HepG2 (cell line): Measurements from ENCODE around the gene SNUPN. TPM values are rescaled to one million over a fixed set of nuclear protein-coding genes. Genes with fewer than 3 reads are reported as not detected.

Source experiments
- AGO2 ChIP-seq: fragments of 200-400 bp; formaldehyde crosslinking; optimal IDR thresholded peaks from 2 replicates; pipeline ENCODE3; 2017; ENCODE audit warnings: mild to moderate bottlenecking, low read depth, low read length, moderate library complexity
- ESRRA ChIP-seq: sonication (generic); formaldehyde crosslinking; IDR thresholded peaks from 2 replicates; pipeline ENCODE4 v1.5.1; 2020; ENCODE audit warnings: mild to moderate bottlenecking, low read depth, missing genetic modification reagents
- KDM5A ChIP-seq: fragments of 200-600 bp; sonication (generic); IDR thresholded peaks from 2 replicates; pipeline ENCODE4 v1.7.0; 2018; ENCODE audit warnings: antibody characterized with exemption, mild to moderate bottlenecking, low read length, borderline replicate concordance
- MIER3 ChIP-seq: IDR thresholded peaks from 2 replicates; pipeline ENCODE4 v1.6.1; 2016; ENCODE audit warnings: missing compliant biosample characterization, borderline replicate concordance
- REXO4 ChIP-seq: sonication (generic); formaldehyde crosslinking; IDR thresholded peaks from 2 replicates; pipeline ENCODE4 v1.8.0; 2022; ENCODE audit warnings: missing genetic modification reagents, mild to moderate bottlenecking, borderline replicate concordance
- SP140L ChIP-seq: sonication (generic); formaldehyde crosslinking; IDR thresholded peaks from 2 replicates; pipeline ENCODE4 v1.4.0; 2020; ENCODE audit warnings: missing genetic modification reagents, borderline replicate concordance
- SPEN ChIP-seq: sonication (generic); formaldehyde crosslinking; IDR thresholded peaks from 2 replicates; pipeline ENCODE4 v1.5.1; 2020; ENCODE audit warnings: low read depth, mild to moderate bottlenecking, missing genetic modification reagents
- SRSF1 ChIP-seq: fragments of 200-400 bp; formaldehyde crosslinking; optimal IDR thresholded peaks from 2 replicates; pipeline ENCODE3; 2017; ENCODE audit warnings: mild to moderate bottlenecking, low read depth, low read length, moderate library complexity
- TBX2 ChIP-seq: sonication (generic); formaldehyde crosslinking; IDR thresholded peaks from 2 replicates; pipeline ENCODE4 v1.5.0; 2020; ENCODE audit warnings: missing genetic modification reagents, mild to moderate bottlenecking, borderline replicate concordance
- WIZ ChIP-seq: sonication (generic); formaldehyde crosslinking; IDR thresholded peaks from 2 replicates; pipeline ENCODE4 v1.5.1; 2020; ENCODE audit warnings: mild to moderate bottlenecking, missing genetic modification reagents
- ZFP90 ChIP-seq: sonication (generic); formaldehyde crosslinking; IDR thresholded peaks from 2 replicates; pipeline ENCODE4 v1.8.0; 2022; ENCODE audit warnings: missing genetic modification reagents, mild to moderate bottlenecking, inconsistent platforms, borderline replicate concordance
- ZNF180 ChIP-seq: sonication (generic); formaldehyde crosslinking; IDR thresholded peaks from 2 replicates; pipeline ENCODE4 v1.4.0; 2020; ENCODE audit warnings: low read depth, missing genetic modification reagents, borderline replicate concordance
- ZNF564 ChIP-seq: sonication (generic); formaldehyde crosslinking; IDR thresholded peaks from 2 replicates; pipeline ENCODE4 v1.8.1; 2023; ENCODE audit warnings: mild to moderate bottlenecking, missing genetic modification reagents
- ZZZ3 ChIP-seq: sonication (generic); formaldehyde crosslinking; IDR thresholded peaks from 2 replicates; pipeline ENCODE4 v1.4.0; 2020; ENCODE audit warnings: missing genetic modification reagents, mild to moderate bottlenecking, borderline replicate concordance
- polyA plus RNA-seq, 8 experiments: library from polyadenylated mRNA; depleted of rRNA in 3 of 8; stranded (reverse) in 7 of 8; unstranded in 1 of 8; fragments of >200 nt; fragmentation: Illumina TruSeq in 4 of 8; extraction: Trizol in 4 of 8; gene quantifications; 2 replicates each; pipeline versions ENCODE4 v1.2.1 to v1.2.3, GENCODE V29; 2011 to 2016; ENCODE audit warnings: low read depth in 4 of 8, missing spikeins in 1 of 8, mixed read lengths in 1 of 8; ENCODE audit not compliant: insufficient read depth in 1 of 8
- total RNA-seq, 5 experiments: library from RNA; depleted of rRNA; stranded (reverse); fragments of >200 nt; fragmentation: Illumina TruSeq; extraction: Trizol; gene quantifications; 2 replicates each; pipeline ENCODE4 v1.2.3, GENCODE V29; 2016; ENCODE audit warnings: low read depth in 1 of 5
- TF ChIP-seq, protein P1 (sequence below): sonication (generic); formaldehyde crosslinking; IDR thresholded peaks from 2 replicates; pipeline ENCODE4 v1.8.1; 2022; ENCODE audit warnings: low read depth, mild to moderate bottlenecking, missing genetic modification reagents
- TF ChIP-seq, protein P2 (sequence below): IDR thresholded peaks from 2 replicates; pipeline ENCODE4 v1.6.1; 2016; ENCODE audit warnings: low read depth, borderline replicate concordance
- TF ChIP-seq, protein P3 (sequence below): sonication (generic); formaldehyde crosslinking; IDR thresholded peaks from 2 replicates; pipeline ENCODE4 v1.5.1; 2020; ENCODE audit warnings: missing genetic modification reagents, mild to moderate bottlenecking, borderline replicate concordance
- TF ChIP-seq, protein P4 (sequence below): sonication (generic); formaldehyde crosslinking; IDR thresholded peaks from 2 replicates; pipeline ENCODE4 v1.5.0; 2020; ENCODE audit warnings: missing genetic modification reagents, mild to moderate bottlenecking, borderline replicate concordance
- TF ChIP-seq, protein P5 (sequence below): conservative IDR thresholded peaks from 2 replicates; pipeline ENCODE4 v1.6.1; 2018; ENCODE audit warnings: missing genetic modification reagents
- TF ChIP-seq, protein P6 (sequence below): sonication (generic); formaldehyde crosslinking; IDR thresholded peaks from 2 replicates; pipeline ENCODE4 v1.8.1; 2023; ENCODE audit warnings: missing genetic modification reagents, inconsistent platforms, borderline replicate concordance

SNUPN gene
- total and polyA plus RNA-seq, 2 of the 13 experiments (the other 11 are each of a cell fraction or from before 2014, with no cell fraction given), result 9.0 to 16.4 TPM

DNA sequence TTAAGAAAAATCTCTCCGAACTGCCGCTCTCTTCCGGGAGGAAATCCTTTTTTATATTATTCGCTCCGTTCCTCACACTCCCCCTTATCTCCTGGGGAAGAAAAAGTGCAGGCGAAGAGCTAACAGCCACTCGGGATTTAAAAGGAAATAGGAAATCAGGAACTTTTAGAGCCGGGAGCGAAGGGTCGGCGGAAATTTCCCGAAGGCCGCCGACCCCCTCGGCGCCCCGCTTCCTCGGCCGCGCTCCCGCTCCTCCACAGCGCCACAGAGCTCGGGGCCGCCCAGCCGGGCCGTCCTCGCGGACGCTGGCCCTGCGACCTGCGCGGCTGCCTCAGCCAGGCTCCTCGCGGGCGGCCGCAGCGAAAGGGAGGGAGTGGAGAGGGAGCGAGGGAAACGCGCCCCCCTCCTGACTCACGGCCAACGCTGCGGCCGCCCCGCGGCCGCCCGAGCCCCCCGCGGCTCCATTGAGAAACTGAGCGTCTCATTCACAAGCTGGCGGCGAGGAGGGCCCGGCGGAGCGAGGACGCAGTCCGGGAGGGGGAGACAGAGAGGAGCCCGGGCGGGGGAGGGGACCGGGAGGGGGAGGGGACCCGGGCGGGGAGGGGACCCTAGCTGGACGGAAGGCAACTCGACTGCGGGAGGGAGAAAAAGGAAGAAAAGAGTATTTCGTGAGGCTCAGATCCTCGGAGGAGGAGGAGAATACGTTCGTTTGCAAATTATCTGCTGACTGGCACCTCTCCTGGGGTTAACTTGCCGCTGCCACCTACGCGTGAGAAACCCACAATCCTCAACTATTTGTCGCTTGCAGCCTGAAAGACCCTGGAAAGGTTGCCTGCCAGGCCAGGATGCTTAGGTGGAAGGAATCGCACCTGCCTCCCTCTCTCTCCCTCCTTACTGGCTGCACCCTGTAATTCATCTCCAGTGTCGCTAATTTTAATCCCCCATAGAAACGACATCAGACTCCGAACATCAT, 46.3 kb downstream of the SNUPN start, which contains the start of gene PTPN9 (continued):
- no peak for TF ChIP-seq REXO4
- TF ChIP-seq, protein P1, sequence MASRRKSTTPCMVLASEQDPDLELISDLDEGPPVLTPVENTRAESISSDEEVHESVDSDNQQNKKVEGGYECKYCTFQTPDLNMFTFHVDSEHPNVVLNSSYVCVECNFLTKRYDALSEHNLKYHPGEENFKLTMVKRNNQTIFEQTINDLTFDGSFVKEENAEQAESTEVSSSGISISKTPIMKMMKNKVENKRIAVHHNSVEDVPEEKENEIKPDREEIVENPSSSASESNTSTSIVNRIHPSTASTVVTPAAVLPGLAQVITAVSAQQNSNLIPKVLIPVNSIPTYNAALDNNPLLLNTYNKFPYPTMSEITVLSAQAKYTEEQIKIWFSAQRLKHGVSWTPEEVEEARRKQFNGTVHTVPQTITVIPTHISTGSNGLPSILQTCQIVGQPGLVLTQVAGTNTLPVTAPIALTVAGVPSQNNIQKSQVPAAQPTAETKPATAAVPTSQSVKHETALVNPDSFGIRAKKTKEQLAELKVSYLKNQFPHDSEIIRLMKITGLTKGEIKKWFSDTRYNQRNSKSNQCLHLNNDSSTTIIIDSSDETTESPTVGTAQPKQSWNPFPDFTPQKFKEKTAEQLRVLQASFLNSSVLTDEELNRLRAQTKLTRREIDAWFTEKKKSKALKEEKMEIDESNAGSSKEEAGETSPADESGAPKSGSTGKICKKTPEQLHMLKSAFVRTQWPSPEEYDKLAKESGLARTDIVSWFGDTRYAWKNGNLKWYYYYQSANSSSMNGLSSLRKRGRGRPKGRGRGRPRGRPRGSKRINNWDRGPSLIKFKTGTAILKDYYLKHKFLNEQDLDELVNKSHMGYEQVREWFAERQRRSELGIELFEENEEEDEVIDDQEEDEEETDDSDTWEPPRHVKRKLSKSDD (CRISPR knock-in tag), result no peak
- TF ChIP-seq ZNF564 (CRISPR knock-in tag), result no peak
- TF ChIP-seq, protein P2, sequence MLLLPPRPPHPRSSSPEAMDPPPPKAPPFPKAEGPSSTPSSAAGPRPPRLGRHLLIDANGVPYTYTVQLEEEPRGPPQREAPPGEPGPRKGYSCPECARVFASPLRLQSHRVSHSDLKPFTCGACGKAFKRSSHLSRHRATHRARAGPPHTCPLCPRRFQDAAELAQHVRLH (CRISPR knock-in tag), result no peak
- TF ChIP-seq ESRRA (CRISPR knock-in tag), result no peak
- TF ChIP-seq WIZ (CRISPR knock-in tag), result no peak
- TF ChIP-seq MIER3 (CRISPR knock-in tag), result no peak
- TF ChIP-seq KDM5A, result no peak
- TF ChIP-seq ZZZ3 (CRISPR knock-in tag), result no peak
- TF ChIP-seq, protein P3, sequence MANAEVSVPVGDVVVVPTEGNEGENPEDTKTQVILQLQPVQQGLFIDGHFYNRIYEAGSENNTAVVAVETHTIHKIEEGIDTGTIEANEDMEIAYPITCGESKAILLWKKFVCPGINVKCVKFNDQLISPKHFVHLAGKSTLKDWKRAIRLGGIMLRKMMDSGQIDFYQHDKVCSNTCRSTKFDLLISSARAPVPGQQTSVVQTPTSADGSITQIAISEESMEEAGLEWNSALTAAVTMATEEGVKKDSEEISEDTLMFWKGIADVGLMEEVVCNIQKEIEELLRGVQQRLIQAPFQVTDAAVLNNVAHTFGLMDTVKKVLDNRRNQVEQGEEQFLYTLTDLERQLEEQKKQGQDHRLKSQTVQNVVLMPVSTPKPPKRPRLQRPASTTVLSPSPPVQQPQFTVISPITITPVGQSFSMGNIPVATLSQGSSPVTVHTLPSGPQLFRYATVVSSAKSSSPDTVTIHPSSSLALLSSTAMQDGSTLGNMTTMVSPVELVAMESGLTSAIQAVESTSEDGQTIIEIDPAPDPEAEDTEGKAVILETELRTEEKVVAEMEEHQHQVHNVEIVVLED (CRISPR knock-in tag), result no peak
- no peak for TF ChIP-seq TBX2 (CRISPR knock-in tag)
- TF ChIP-seq ZFP90 (CRISPR knock-in tag), result no peak
- TF ChIP-seq ZNF180, result no peak
- TF ChIP-seq SRSF1, result no peak
- TF ChIP-seq, protein P4, sequence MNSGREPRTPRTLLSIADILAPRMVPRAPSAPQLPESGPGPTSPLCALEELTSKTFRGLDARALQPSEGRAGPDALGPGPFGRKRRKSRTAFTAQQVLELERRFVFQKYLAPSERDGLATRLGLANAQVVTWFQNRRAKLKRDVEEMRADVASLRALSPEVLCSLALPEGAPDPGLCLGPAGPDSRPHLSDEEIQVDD (CRISPR knock-in tag), result no peak
- TF ChIP-seq, protein P5, sequence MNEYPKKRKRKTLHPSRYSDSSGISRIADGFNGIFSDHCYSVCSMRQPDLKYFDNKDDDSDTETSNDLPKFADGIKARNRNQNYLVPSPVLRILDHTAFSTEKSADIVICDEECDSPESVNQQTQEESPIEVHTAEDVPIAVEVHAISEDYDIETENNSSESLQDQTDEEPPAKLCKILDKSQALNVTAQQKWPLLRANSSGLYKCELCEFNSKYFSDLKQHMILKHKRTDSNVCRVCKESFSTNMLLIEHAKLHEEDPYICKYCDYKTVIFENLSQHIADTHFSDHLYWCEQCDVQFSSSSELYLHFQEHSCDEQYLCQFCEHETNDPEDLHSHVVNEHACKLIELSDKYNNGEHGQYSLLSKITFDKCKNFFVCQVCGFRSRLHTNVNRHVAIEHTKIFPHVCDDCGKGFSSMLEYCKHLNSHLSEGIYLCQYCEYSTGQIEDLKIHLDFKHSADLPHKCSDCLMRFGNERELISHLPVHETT (CRISPR knock-in tag), result no peak
- no peak for TF ChIP-seq SPEN (CRISPR knock-in tag)
- no peak for TF ChIP-seq SP140L (CRISPR knock-in tag)
- TF ChIP-seq, protein P6, sequence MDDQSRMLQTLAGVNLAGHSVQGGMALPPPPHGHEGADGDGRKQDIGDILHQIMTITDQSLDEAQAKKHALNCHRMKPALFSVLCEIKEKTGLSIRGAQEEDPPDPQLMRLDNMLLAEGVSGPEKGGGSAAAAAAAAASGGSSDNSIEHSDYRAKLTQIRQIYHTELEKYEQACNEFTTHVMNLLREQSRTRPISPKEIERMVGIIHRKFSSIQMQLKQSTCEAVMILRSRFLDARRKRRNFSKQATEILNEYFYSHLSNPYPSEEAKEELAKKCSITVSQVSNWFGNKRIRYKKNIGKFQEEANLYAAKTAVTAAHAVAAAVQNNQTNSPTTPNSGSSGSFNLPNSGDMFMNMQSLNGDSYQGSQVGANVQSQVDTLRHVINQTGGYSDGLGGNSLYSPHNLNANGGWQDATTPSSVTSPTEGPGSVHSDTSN, result 0 out of 2 replicates have a peak, but pooled peaks have one; percentile 12
- no peak for TF ChIP-seq AGO2
